Suppressor macrophage treated with lipopolysaccharide for 4 hours (primary cell): ENCODE measurements around the gene CD44.
A peak's percentile ranks its signal among the peaks of the same experiment; 100 is the strongest.
"Not testable (repeated sequence)": the region's sequence is repeated elsewhere in the genome, so short reads cannot be mapped to it uniquely, and the experiment has no call there.

ENCODE experiments used
- DNase-seq: peaks from one replicate; pipeline ENCODE4 v3.0.0-alpha.2; 2020

CD44 gene

GRCh38 chr11:35138943-35139721 is at the start of gene CD44:
Gene CD44 (plus strand): TSS chr11:35139171. CDS start chr11:35139304, 133 bp downstream.
- DNase-seq: peak; percentile 96

GRCh38 chr11:35089666-35090065 is 49.3 kb upstream of the CD44 start:
- peak; percentile 49 for DNase-seq

- no peak for DNase-seq
Measured at GRCh38 chr11:35090125-35090524, 48.8 kb upstream of the CD44 start.

DNA sequence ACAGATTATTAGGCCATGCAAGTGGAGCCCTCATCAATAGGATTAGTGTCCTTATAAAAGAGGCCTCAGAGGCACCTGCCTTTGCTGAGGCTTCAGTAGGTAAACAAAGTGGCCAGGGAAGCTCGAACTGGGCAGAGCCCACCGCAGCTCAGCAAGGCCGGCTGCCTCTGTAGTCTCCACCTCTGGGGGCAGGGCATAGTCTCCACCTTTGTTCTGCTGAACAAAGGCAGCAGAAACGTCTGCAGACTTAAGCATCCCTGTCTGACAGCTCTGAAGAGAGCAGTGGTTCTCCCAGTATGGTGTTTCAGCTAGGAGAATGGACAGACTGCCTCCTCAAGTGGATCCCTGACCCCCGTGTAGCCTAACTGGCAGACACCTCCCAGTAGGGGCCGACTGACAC is 48.0 kb upstream of the CD44 start:
- DNase-seq: not testable (repeated sequence)

- no peak for DNase-seq
Measured at GRCh38 chr11:35096723-35097122, 42.2 kb upstream of the CD44 start.

DNA sequence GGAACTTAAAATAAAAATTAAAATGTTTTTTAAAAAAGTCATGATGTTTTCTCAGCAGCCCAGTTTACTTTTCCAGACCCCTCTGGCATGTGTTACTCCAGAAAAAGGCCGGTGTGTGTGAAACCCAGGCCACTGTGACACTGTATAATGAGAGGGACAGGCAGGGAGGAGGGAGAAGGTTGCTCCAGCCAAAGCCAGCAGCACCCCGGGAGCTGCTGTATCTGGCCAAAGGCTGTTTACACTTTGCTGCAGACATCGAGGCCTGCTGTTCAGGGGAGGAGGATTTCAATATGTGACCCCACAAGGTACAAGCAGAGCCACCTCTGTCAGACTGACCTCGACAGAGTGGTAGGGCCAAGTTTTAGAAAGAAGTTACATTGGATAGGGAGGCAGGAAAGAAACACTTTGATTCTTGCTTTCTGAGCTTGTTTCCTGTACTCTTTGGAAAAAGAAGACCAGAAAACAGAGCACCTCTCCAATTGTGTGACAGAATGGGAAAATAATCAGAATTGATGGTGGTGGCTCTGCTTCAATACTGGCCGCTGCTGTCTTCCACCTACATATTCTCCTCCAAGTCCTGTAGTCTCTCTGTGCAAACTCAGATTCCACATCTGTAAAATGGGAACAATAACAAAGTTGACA is 41.0 kb upstream of the CD44 start:
- no peak for DNase-seq

DNA sequence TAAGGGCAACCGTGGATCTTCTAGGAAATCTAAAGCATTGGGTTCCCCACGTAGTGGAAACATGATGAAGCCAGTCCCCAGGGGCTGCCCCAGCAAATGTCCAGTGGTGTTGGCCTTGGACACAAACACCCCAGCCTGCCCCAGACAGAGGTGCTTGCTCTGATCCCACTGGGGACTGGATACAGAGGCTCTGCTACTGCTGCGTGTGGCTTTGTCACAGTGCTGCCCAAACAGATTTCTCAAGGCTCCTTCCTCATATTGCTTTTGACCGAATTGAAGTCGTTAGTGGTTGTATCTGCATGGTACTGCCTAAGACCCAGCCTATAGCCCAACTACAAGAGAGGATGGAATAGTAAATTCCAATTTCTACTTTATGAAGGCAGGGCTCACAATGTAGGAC is 40.1 kb upstream of the CD44 start:
- no peak for DNase-seq

DNA sequence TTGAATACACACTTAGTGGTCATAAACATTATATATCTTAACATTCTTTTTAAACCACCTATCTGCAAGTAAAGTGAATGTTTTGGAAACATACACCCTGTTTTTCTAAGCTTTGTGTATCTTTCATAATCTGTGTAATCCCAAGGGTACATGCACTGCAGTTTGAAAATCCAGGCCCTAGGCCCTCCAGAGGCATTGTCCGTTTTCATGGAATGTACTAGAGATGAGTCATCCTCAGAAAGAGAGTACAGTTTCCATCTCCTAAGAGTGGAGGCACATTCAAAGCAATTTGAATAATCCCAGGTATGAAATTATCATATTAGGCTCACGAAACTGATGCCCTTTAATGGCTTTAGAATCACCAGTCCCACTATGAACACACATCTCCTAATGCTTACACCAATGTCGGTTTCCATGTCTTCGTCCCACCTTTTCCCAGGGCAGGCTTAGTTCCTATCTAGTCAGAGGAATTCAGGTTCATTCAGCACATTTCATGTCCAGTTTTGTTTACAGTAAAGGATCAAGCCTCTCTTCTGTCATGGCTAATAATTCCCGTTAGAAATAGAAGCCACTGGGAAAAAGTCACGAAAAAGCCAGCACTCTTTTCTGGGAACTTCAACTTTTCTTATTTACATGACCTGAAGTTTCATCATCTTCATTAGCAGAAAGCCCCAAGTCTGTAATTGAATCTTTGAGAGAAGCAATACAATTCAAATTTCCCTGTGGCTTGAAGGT is 39.5 kb upstream of the CD44 start:
- no peak for DNase-seq

- no peak for DNase-seq
Measured at GRCh38 chr11:35100013-35100383, 39.0 kb upstream of the CD44 start.

DNA sequence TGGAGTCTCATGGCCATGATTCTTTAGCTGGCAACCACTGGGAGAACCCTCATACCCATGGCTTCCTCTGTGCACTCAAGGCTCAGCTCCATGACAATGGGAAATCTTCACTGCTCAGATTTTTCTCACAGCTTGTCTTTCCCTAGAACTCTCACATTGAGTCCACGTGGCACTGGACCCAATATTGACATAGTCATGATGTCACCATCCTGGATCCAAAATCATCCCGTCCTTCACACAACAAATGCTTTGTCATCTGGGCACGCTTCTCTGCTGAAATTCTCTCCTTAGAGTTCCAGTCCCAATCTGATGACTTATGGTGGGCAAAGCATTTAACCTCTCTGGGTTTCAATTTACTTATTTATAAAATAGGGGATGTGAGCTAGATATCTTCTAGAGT is 37.7 kb upstream of the CD44 start:
- DNase-seq: no peak

DNA sequence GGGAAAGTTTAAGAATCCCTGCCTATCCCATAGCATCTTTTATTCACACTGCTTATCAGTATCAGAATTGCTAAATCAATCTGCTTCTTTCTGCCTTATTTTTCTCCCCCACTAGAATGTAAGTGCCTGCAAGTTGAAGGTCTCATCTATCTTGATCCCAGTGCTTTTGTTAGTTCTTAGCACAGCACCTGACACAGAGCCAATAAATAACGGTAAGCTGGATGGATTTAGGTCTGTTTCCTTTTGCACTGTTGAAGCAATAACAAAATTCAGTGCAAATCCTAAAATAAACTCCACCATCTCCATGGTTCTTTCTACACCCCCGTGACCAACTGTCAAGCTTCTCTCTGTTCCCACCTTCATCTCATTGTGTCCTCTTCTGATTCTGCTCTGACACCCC is 36.7 kb upstream of the CD44 start:
- no peak for DNase-seq

GRCh38 chr11:35103366-35104208 is 35.4 kb upstream of the CD44 start:
- no peak for DNase-seq

GRCh38 chr11:35104655-35105054 is 34.3 kb upstream of the CD44 start:
- no peak for DNase-seq

GRCh38 chr11:35105319-35106079 is 33.5 kb upstream of the CD44 start:
- DNase-seq: no peak

DNA sequence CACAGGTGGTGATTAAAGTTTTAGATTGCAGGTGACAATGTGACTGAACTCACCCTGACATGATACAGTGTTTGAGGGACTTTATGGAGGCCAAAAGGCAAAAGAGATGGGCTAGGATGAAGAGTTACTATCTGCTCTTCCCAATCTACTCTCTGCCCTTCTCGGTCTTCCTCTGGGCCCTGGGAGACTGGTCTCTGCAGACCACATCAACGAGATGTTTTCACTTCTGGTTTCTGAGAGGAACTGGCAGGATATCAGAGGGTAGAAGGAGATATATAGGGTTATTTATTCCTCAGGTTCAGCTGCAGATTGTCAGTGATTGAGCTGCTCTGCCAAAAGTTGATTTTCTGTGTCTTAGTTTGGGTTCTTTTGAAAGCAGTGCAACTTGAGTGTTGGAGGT is 32.4 kb upstream of the CD44 start:
- peak; percentile 58 for DNase-seq

- peak; percentile 24 for DNase-seq
Measured at GRCh38 chr11:35107861-35108260, 31.1 kb upstream of the CD44 start.

GRCh38 chr11:35108336-35108735 is 30.6 kb upstream of the CD44 start:
- DNase-seq: peak; percentile 34

- no peak for DNase-seq
Measured at GRCh38 chr11:35109041-35109440, 29.9 kb upstream of the CD44 start.

GRCh38 chr11:35109827-35110226 is 29.1 kb upstream of the CD44 start:
- DNase-seq: no peak

DNA sequence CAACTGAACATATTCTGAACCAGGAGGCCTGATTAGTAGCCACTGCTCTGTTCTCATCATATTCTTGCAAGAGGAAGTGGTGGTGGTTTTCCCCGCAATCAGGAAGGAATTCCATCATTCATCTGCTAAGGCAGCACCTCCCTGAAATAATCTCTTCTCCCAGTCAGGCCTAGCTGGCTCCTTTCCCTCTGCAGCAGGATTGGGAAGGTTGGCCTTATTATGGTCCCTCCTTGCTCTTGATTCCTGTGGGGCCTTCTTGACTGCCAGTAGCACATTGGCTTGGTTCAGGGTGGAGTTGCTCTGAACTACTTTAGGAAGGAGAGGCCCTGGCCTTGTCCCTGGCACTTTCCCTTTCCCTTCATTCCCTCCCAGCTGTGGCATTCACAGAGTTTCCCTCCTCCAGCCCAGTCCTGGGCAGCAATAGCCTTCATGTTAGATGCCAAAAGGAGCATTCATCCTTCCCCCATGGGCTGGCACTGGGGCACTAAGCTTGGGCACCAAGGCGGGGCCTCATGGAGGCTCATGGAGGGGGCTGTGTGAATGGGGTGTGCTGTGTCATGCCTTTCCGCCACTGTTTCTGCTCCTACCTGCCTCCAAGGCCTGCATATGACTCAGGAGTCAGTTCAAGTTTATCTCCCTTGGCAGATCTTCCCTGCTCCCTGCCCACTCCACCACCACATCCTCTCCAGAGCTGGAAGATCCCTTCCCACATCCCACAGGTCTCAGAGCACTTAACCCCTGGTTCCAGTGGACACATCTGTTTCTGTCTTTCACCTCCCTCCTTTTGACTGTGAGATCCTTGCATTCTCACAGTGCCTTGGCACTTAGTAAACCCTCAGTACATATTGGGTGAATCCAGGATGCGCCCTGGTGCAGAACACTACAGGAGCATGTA is 27.6 kb upstream of the CD44 start:
- peak; percentile 58 for DNase-seq
